Activated CD8-positive, alpha-beta T cell treated with anti-CD3 and anti-CD28 coated beads, Interleukin-2, amount 10 ng/mL, durations not matched to agents 7 days and 5 days (primary cell): ENCODE measurements around the gene C4orf50. TPM values are rescaled to one million over a fixed set of nuclear protein-coding genes. Genes with fewer than 3 reads are reported as not detected.

Source experiments
- microRNA-seq: library from miRNA; unstranded; fragments of <30 nt; microRNA quantifications from one replicate; pipeline ENCODE4 v1.2.0, GENCODE V29; 2022
- total RNA-seq, 2 experiments: library from RNA; stranded (reverse); gene quantifications; one replicate each; pipeline ENCODE4 v1.2.3, GENCODE V29; 2021

The C4orf50 gene
- total RNA-seq, 2 experiments from 2014 or later: 0.13 to 0.24 TPM

Small RNA genes within 50 kb of the gene (microRNA-seq; reads per million reads assigned to microRNA genes)
- not detected for gene MIR378D1

Other genes with a start within 250 kb of the C4orf50 start
- not detected for gene CRMP1, start 125.3 kb downstream of the C4orf50 start, total RNA-seq
- gene JAKMIP1, start 182.1 kb upstream of the C4orf50 start, total RNA-seq: 1 to 10 TPM; 9.3 to 9.6 TPM